ENCODE measurements around the gene ANKRD31.

The ANKRD31 gene

GRCh38 chr5:75047356-75047755 lies 189.3 kb downstream of the ANKRD31 start:
- no peaks in the 10 kb centered on the region for H3K9me3 ChIP-seq (ENCODE audit: control insufficient read depth in 1 of 2, low read length in 2 of 2)
- peaks cover 4 to 46% of the 10 kb centered on the region in 2 donors for H3K36me3 ChIP-seq (ENCODE audit: control insufficient read depth in 1 of 2, insufficient read depth in 2 of 2, low read length in 2 of 2)
- no peak overlapping the region for H3K27ac ChIP-seq (ENCODE audit: low read depth, low read length)
- H3K9ac ChIP-seq (ENCODE audit: low read depth in 1 of 2, low read length in 2 of 2), result no peak overlapping the region
- no peaks in the 10 kb centered on the region for H3K27me3 ChIP-seq (ENCODE audit: control insufficient read depth in 1 of 2, insufficient read depth in 2 of 2, low read length in 2 of 2)
- no peak overlapping the region for H3K4me3 ChIP-seq (ENCODE audit: low read depth in 1 of 2, low read length in 2 of 2)
- H3K4me1 ChIP-seq (ENCODE audit: control insufficient read depth in 1 of 2, insufficient read depth in 2 of 2, low read length in 2 of 2), result peaks cover 31 to 37% of the 10 kb centered on the region in 2 donors

- no peaks in the 10 kb centered on the region for H3K9me3 ChIP-seq (ENCODE audit: control insufficient read depth in 1 of 2, low read length in 2 of 2)
- no peaks in the 10 kb centered on the region for H3K27me3 ChIP-seq (ENCODE audit: control insufficient read depth in 1 of 2, insufficient read depth in 2 of 2, low read length in 2 of 2)
- no peak overlapping the region for H3K27ac ChIP-seq (ENCODE audit: low read depth, low read length)
- no peak overlapping the region for H3K4me3 ChIP-seq (ENCODE audit: low read depth in 1 of 2, low read length in 2 of 2)
- no peak overlapping the region for H3K9ac ChIP-seq (ENCODE audit: low read depth in 1 of 2, low read length in 2 of 2)
- H3K36me3 ChIP-seq (ENCODE audit: control insufficient read depth in 1 of 2, insufficient read depth in 2 of 2, low read length in 2 of 2), result peaks cover 4 to 46% of the 10 kb centered on the region in 2 donors
- H3K4me1 ChIP-seq (ENCODE audit: control insufficient read depth in 1 of 2, insufficient read depth in 2 of 2, low read length in 2 of 2), result peaks cover 31% of the 10 kb centered on the region in 2 donors
These were observed 190.1 kb downstream of the ANKRD31 start for GRCh38 chr5:75046366-75047142.

- no peak overlapping the region for H3K9ac ChIP-seq (ENCODE audit: low read depth in 1 of 2, low read length in 2 of 2)
- H3K4me1 ChIP-seq (ENCODE audit: control insufficient read depth in 1 of 2, insufficient read depth in 2 of 2, low read length in 2 of 2), result peaks cover 16 to 17% of the 10 kb centered on the region in 2 donors
- no peaks in the 10 kb centered on the region for H3K27me3 ChIP-seq (ENCODE audit: control insufficient read depth in 1 of 2, insufficient read depth in 2 of 2, low read length in 2 of 2)
- H3K9me3 ChIP-seq (ENCODE audit: control insufficient read depth in 1 of 2, low read length in 2 of 2), result no peaks in the 10 kb centered on the region
- peaks cover 4 to 54% of the 10 kb centered on the region in 2 donors for H3K36me3 ChIP-seq (ENCODE audit: control insufficient read depth in 1 of 2, insufficient read depth in 2 of 2, low read length in 2 of 2)
- no peak overlapping the region for H3K4me3 ChIP-seq (ENCODE audit: low read depth in 1 of 2, low read length in 2 of 2)
- no peak overlapping the region for H3K27ac ChIP-seq (ENCODE audit: low read depth, low read length)
These were observed 191.6 kb downstream of the ANKRD31 start for GRCh38 chr5:75045071-75045470.

- Histone ChIP-seq H3K9me3 (ENCODE audit: control insufficient read depth in 1 of 2, low read length in 2 of 2) (no peaks in the 10 kb centered on the region), H3K27ac (ENCODE audit: low read depth, low read length) (no peak overlapping the region), H3K27me3 (ENCODE audit: control insufficient read depth in 1 of 2, insufficient read depth in 2 of 2, low read length in 2 of 2) (no peaks in the 10 kb centered on the region), H3K9ac (ENCODE audit: low read depth in 1 of 2, low read length in 2 of 2) (no peak overlapping the region), H3K4me1 (ENCODE audit: control insufficient read depth in 1 of 2, insufficient read depth in 2 of 2, low read length in 2 of 2) (peaks cover 10 to 11% of the 10 kb centered on the region in 2 donors), H3K4me3 (ENCODE audit: low read depth in 1 of 2, low read length in 2 of 2) (no peak overlapping the region), H3K36me3 (ENCODE audit: control insufficient read depth in 1 of 2, insufficient read depth in 2 of 2, low read length in 2 of 2) (peaks cover 7 to 54% of the 10 kb centered on the region in 2 donors)
These were observed 192.3 kb downstream of the ANKRD31 start for GRCh38 chr5:75044406-75044805.

GRCh38 chr5:75043633-75044264 lies 192.9 kb downstream of the ANKRD31 start:
- H3K27ac ChIP-seq (ENCODE audit: low read depth, low read length), result no peak overlapping the region
- no peak overlapping the region for H3K4me3 ChIP-seq (ENCODE audit: low read depth in 1 of 2, low read length in 2 of 2)
- peaks cover 7 to 55% of the 10 kb centered on the region in 2 donors for H3K36me3 ChIP-seq (ENCODE audit: control insufficient read depth in 1 of 2, insufficient read depth in 2 of 2, low read length in 2 of 2)
- H3K27me3 ChIP-seq (ENCODE audit: control insufficient read depth in 1 of 2, insufficient read depth in 2 of 2, low read length in 2 of 2), result no peaks in the 10 kb centered on the region
- H3K9ac ChIP-seq (ENCODE audit: low read depth in 1 of 2, low read length in 2 of 2), result no peak overlapping the region
- H3K9me3 ChIP-seq (ENCODE audit: control insufficient read depth in 1 of 2, low read length in 2 of 2), result no peaks in the 10 kb centered on the region
- H3K4me1 ChIP-seq (ENCODE audit: control insufficient read depth in 1 of 2, insufficient read depth in 2 of 2, low read length in 2 of 2), result peaks cover 4% of the 10 kb centered on the region in 2 donors

- H3K9ac ChIP-seq (ENCODE audit: low read depth in 1 of 2, low read length in 2 of 2), result no peak overlapping the region
- H3K9me3 ChIP-seq (ENCODE audit: control insufficient read depth in 1 of 2, low read length in 2 of 2), result no peaks in the 10 kb centered on the region
- no peaks in the 10 kb centered on the region for H3K4me1 ChIP-seq (ENCODE audit: control insufficient read depth in 1 of 2, insufficient read depth in 2 of 2, low read length in 2 of 2)
- H3K4me3 ChIP-seq (ENCODE audit: low read depth in 1 of 2, low read length in 2 of 2), result no peak overlapping the region
- H3K27ac ChIP-seq (ENCODE audit: low read depth, low read length), result no peak overlapping the region
- H3K36me3 ChIP-seq (ENCODE audit: control insufficient read depth in 1 of 2, insufficient read depth in 2 of 2, low read length in 2 of 2), result peaks cover 7 to 56% of the 10 kb centered on the region in 2 donors
- no peaks in the 10 kb centered on the region for H3K27me3 ChIP-seq (ENCODE audit: control insufficient read depth in 1 of 2, insufficient read depth in 2 of 2, low read length in 2 of 2)
These were observed 194.2 kb downstream of the ANKRD31 start for GRCh38 chr5:75042522-75042921.

GRCh38 chr5:75040973-75041372 lies 195.7 kb downstream of the ANKRD31 start:
- H3K27ac ChIP-seq (ENCODE audit: low read depth, low read length), result no peak overlapping the region

GRCh38 chr5:75037106-75037505 lies 199.6 kb downstream of the ANKRD31 start:
- peaks cover 2 to 53% of the 10 kb centered on the region in 2 donors for H3K36me3 ChIP-seq (ENCODE audit: control insufficient read depth in 1 of 2, insufficient read depth in 2 of 2, low read length in 2 of 2)
- H3K27me3 ChIP-seq (ENCODE audit: control insufficient read depth in 1 of 2, insufficient read depth in 2 of 2, low read length in 2 of 2), result no peaks in the 10 kb centered on the region
- no peak overlapping the region for H3K4me3 ChIP-seq (ENCODE audit: low read depth in 1 of 2, low read length in 2 of 2)
- H3K27ac ChIP-seq (ENCODE audit: low read depth, low read length), result no peak overlapping the region
- no peaks in the 10 kb centered on the region for H3K4me1 ChIP-seq (ENCODE audit: control insufficient read depth in 1 of 2, insufficient read depth in 2 of 2, low read length in 2 of 2)
- no peak overlapping the region for H3K9ac ChIP-seq (ENCODE audit: low read depth in 1 of 2, low read length in 2 of 2)
- no peaks in the 10 kb centered on the region for H3K9me3 ChIP-seq (ENCODE audit: control insufficient read depth in 1 of 2, low read length in 2 of 2)

More at GRCh38 chr5:75040973-75041372, 195.7 kb downstream of the ANKRD31 start:
- Histone ChIP-seq H3K27me3 (ENCODE audit: control insufficient read depth in 1 of 2, insufficient read depth in 2 of 2, low read length in 2 of 2) (no peaks in the 10 kb centered on the region), H3K36me3 (ENCODE audit: control insufficient read depth in 1 of 2, insufficient read depth in 2 of 2, low read length in 2 of 2) (peaks cover 2 to 52% of the 10 kb centered on the region in 2 donors), H3K4me3 (ENCODE audit: low read depth in 1 of 2, low read length in 2 of 2) (no peak overlapping the region), H3K9me3 (ENCODE audit: control insufficient read depth in 1 of 2, low read length in 2 of 2) (no peaks in the 10 kb centered on the region), H3K4me1 (ENCODE audit: control insufficient read depth in 1 of 2, insufficient read depth in 2 of 2, low read length in 2 of 2) (no peaks in the 10 kb centered on the region), H3K9ac (ENCODE audit: low read depth in 1 of 2, low read length in 2 of 2) (no peak overlapping the region)

- no peaks in the 10 kb centered on the region for H3K27me3 ChIP-seq (ENCODE audit: control insufficient read depth in 1 of 2, insufficient read depth in 2 of 2, low read length in 2 of 2)
- no peak overlapping the region for H3K4me3 ChIP-seq (ENCODE audit: low read depth in 1 of 2, low read length in 2 of 2)
- no peaks in the 10 kb centered on the region for H3K4me1 ChIP-seq (ENCODE audit: control insufficient read depth in 1 of 2, insufficient read depth in 2 of 2, low read length in 2 of 2)
- no peak overlapping the region for H3K27ac ChIP-seq (ENCODE audit: low read depth, low read length)
- no peaks in the 10 kb centered on the region for H3K9me3 ChIP-seq (ENCODE audit: control insufficient read depth in 1 of 2, low read length in 2 of 2)
- no peak overlapping the region for H3K9ac ChIP-seq (ENCODE audit: low read depth in 1 of 2, low read length in 2 of 2)
- H3K36me3 ChIP-seq (ENCODE audit: control insufficient read depth in 1 of 2, insufficient read depth in 2 of 2, low read length in 2 of 2), result peaks cover 0 to 53% of the 10 kb centered on the region in 2 donors
These were observed 202.4 kb downstream of the ANKRD31 start for GRCh38 chr5:75034137-75034739.

- Histone ChIP-seq H3K9ac (ENCODE audit: low read depth in 1 of 2, low read length in 2 of 2) (no peak overlapping the region), H3K27me3 (ENCODE audit: control insufficient read depth in 1 of 2, insufficient read depth in 2 of 2, low read length in 2 of 2) (no peaks in the 10 kb centered on the region), H3K36me3 (ENCODE audit: control insufficient read depth in 1 of 2, insufficient read depth in 2 of 2, low read length in 2 of 2) (peaks cover 0 to 39% of the 10 kb centered on the region in 2 donors), H3K4me3 (ENCODE audit: low read depth in 1 of 2, low read length in 2 of 2) (no peak overlapping the region), H3K27ac (ENCODE audit: low read depth, low read length) (no peak overlapping the region), H3K4me1 (ENCODE audit: control insufficient read depth in 1 of 2, insufficient read depth in 2 of 2, low read length in 2 of 2) (no peaks in the 10 kb centered on the region), H3K9me3 (ENCODE audit: control insufficient read depth in 1 of 2, low read length in 2 of 2) (no peaks in the 10 kb centered on the region)
These were observed 205.3 kb downstream of the ANKRD31 start for GRCh38 chr5:75031366-75031765.

All from duodenal mucosa (tissue), 2 donors.